ENCODE data around the gene GUCY1B1. TPM values are rescaled to one million over a fixed set of nuclear protein-coding genes. Genes with fewer than 3 reads are reported as not detected.
"Not testable (repeated sequence)": the region's sequence is repeated elsewhere in the genome, so short reads cannot be mapped to it uniquely, and the experiment has no call there.

GUCY1B1 gene
- total RNA-seq, 2 donors from 2014 or later = 0.33 to 2.3 TPM

GRCh38 chr4:155797581-155797980 lies 38.8 kb downstream of the GUCY1B1 start:
- H3K36me3 Mint-ChIP-seq; H3K9me3 Mint-ChIP-seq; H3K27me3 Mint-ChIP-seq; H3K4me1 Mint-ChIP-seq (ENCODE audit: low read depth in 2 of 2); ATAC-seq; H3K4me3 Mint-ChIP-seq; DNase-seq (ENCODE audit: low spot score); H3K27ac Mint-ChIP-seq: not testable (repeated sequence)

GRCh38 chr4:155799116-155799793 lies 40.4 kb downstream of the GUCY1B1 start:
- Mint-ChIP-seq H3K4me1 (ENCODE audit: low read depth in 2 of 2) (no peaks in the 10 kb centered on the region), H3K27ac (no peak overlapping the region), H3K36me3 (no peaks in the 10 kb centered on the region), H3K9me3 (no peaks in the 10 kb centered on the region), H3K27me3 (no peaks in the 10 kb centered on the region), H3K4me3 (no peak overlapping the region)
- no peak for DNase-seq (ENCODE audit: low spot score)
- no peak for ATAC-seq

- no peak overlapping the region for H3K27ac Mint-ChIP-seq
- no peaks in the 10 kb centered on the region for H3K27me3 Mint-ChIP-seq
- no peaks in the 10 kb centered on the region for H3K36me3 Mint-ChIP-seq
- DNase-seq (ENCODE audit: low spot score) = no peak
- no peak overlapping the region for H3K4me3 Mint-ChIP-seq
- no peaks in the 10 kb centered on the region for H3K9me3 Mint-ChIP-seq
- no peaks in the 10 kb centered on the region for H3K4me1 Mint-ChIP-seq (ENCODE audit: low read depth in 2 of 2)
- ATAC-seq = no peak
These were observed 40.9 kb downstream of the GUCY1B1 start for GRCh38 chr4:155799794-155800123.

GRCh38 chr4:155800685-155801343 lies 42.0 kb downstream of the GUCY1B1 start:
- DNase-seq (ENCODE audit: low spot score) (no peak), ATAC-seq (no peak)
- H3K27ac Mint-ChIP-seq = no peak overlapping the region
- no peaks in the 10 kb centered on the region for H3K36me3 Mint-ChIP-seq
- H3K27me3 Mint-ChIP-seq = no peaks in the 10 kb centered on the region
- H3K4me3 Mint-ChIP-seq = no peak overlapping the region
- no peaks in the 10 kb centered on the region for H3K4me1 Mint-ChIP-seq (ENCODE audit: low read depth in 2 of 2)
- no peaks in the 10 kb centered on the region for H3K9me3 Mint-ChIP-seq

GRCh38 chr4:155802190-155802959 lies 43.6 kb downstream of the GUCY1B1 start:
- Mint-ChIP-seq H3K27me3 (no peaks in the 10 kb centered on the region), H3K27ac (no peak overlapping the region), H3K4me1 (ENCODE audit: low read depth in 2 of 2) (no peaks in the 10 kb centered on the region), H3K9me3 (no peaks in the 10 kb centered on the region), H3K36me3 (no peaks in the 10 kb centered on the region), H3K4me3 (no peak overlapping the region)
- no peak for DNase-seq (ENCODE audit: low spot score)
- no peak for ATAC-seq

GRCh38 chr4:155805016-155805415 lies 46.2 kb downstream of the GUCY1B1 start:
- H3K4me1 Mint-ChIP-seq (ENCODE audit: low read depth in 2 of 2) = no peaks in the 10 kb centered on the region
- H3K9me3 Mint-ChIP-seq = no peaks in the 10 kb centered on the region
- H3K27ac Mint-ChIP-seq = no peak overlapping the region
- ATAC-seq = no peak
- H3K4me3 Mint-ChIP-seq = no peak overlapping the region
- no peaks in the 10 kb centered on the region for H3K27me3 Mint-ChIP-seq
- H3K36me3 Mint-ChIP-seq = no peaks in the 10 kb centered on the region
- DNase-seq (ENCODE audit: low spot score) = no peak

GRCh38 chr4:155807021-155807420 lies 48.2 kb downstream of the GUCY1B1 start:
- Mint-ChIP-seq H3K9me3 (no peaks in the 10 kb centered on the region), H3K36me3 (no peaks in the 10 kb centered on the region), H3K4me1 (ENCODE audit: low read depth in 2 of 2) (no peaks in the 10 kb centered on the region), H3K27me3 (no peaks in the 10 kb centered on the region), H3K4me3 (no peak overlapping the region), H3K27ac (no peak overlapping the region)
- DNase-seq (ENCODE audit: low spot score) (no peak), ATAC-seq (no peak)

- no peak for DNase-seq (ENCODE audit: low spot score)
- peak in 1 of 2 donors; percentile 60 for ATAC-seq
- Mint-ChIP-seq H3K4me3 (no peak overlapping the region), H3K36me3 (no peaks in the 10 kb centered on the region), H3K27ac (no peak overlapping the region), H3K4me1 (ENCODE audit: low read depth in 2 of 2) (no peaks in the 10 kb centered on the region), H3K27me3 (peaks cover 2 to 7% of the 10 kb centered on the region in 2 donors), H3K9me3 (no peaks in the 10 kb centered on the region)
These were observed 51.0 kb downstream of the GUCY1B1 start for GRCh38 chr4:155809835-155810234.

- DNase-seq (ENCODE audit: low spot score) (no peak), ATAC-seq (no peak)
- no peak overlapping the region for H3K4me3 Mint-ChIP-seq
- H3K27me3 Mint-ChIP-seq = peaks cover 5 to 13% of the 10 kb centered on the region in 2 donors
- no peaks in the 10 kb centered on the region for H3K4me1 Mint-ChIP-seq (ENCODE audit: low read depth in 2 of 2)
- no peaks in the 10 kb centered on the region for H3K9me3 Mint-ChIP-seq
- no peak overlapping the region for H3K27ac Mint-ChIP-seq
- no peaks in the 10 kb centered on the region for H3K36me3 Mint-ChIP-seq
These were observed 52.3 kb downstream of the GUCY1B1 start for GRCh38 chr4:155811083-155811482.

GRCh38 chr4:155818639-155819038 lies 59.8 kb downstream of the GUCY1B1 start:
- Mint-ChIP-seq H3K4me1 (ENCODE audit: low read depth in 2 of 2) (no peaks in the 10 kb centered on the region), H3K4me3 (no peak overlapping the region), H3K27me3 (peaks cover 12 to 13% of the 10 kb centered on the region in 2 donors), H3K36me3 (no peaks in the 10 kb centered on the region), H3K27ac (no peak overlapping the region), H3K9me3 (no peaks in the 10 kb centered on the region)
- no peak for DNase-seq (ENCODE audit: low spot score)
- no peak for ATAC-seq

- no peaks in the 10 kb centered on the region for H3K36me3 Mint-ChIP-seq
- H3K27ac Mint-ChIP-seq = no peak overlapping the region
- H3K4me3 Mint-ChIP-seq = no peak overlapping the region
- no peak for DNase-seq (ENCODE audit: low spot score)
- H3K4me1 Mint-ChIP-seq (ENCODE audit: low read depth in 2 of 2) = no peaks in the 10 kb centered on the region
- H3K27me3 Mint-ChIP-seq = peaks cover 9 to 10% of the 10 kb centered on the region in 2 donors
- H3K9me3 Mint-ChIP-seq = no peaks in the 10 kb centered on the region
- no peak for ATAC-seq
These were observed 60.2 kb downstream of the GUCY1B1 start for GRCh38 chr4:155819066-155819465.

GRCh38 chr4:155820887-155821518 lies 62.2 kb downstream of the GUCY1B1 start:
- peaks cover 7 to 11% of the 10 kb centered on the region in 2 donors for H3K27me3 Mint-ChIP-seq
- H3K36me3 Mint-ChIP-seq = no peaks in the 10 kb centered on the region
- H3K9me3 Mint-ChIP-seq = no peaks in the 10 kb centered on the region
- no peak for DNase-seq (ENCODE audit: low spot score)
- no peaks in the 10 kb centered on the region for H3K4me1 Mint-ChIP-seq (ENCODE audit: low read depth in 2 of 2)
- no peak overlapping the region for H3K4me3 Mint-ChIP-seq
- no peak for ATAC-seq
- no peak overlapping the region for H3K27ac Mint-ChIP-seq

GRCh38 chr4:155822572-155822971 lies 63.8 kb downstream of the GUCY1B1 start:
- H3K27me3 Mint-ChIP-seq = peaks cover 7 to 14% of the 10 kb centered on the region in 2 donors
- H3K36me3 Mint-ChIP-seq = no peaks in the 10 kb centered on the region
- H3K27ac Mint-ChIP-seq = no peak overlapping the region
- ATAC-seq = no peak
- no peak for DNase-seq (ENCODE audit: low spot score)
- no peaks in the 10 kb centered on the region for H3K4me1 Mint-ChIP-seq (ENCODE audit: low read depth in 2 of 2)
- no peaks in the 10 kb centered on the region for H3K9me3 Mint-ChIP-seq
- H3K4me3 Mint-ChIP-seq = no peak overlapping the region

GRCh38 chr4:155828628-155829027 lies 69.8 kb downstream of the GUCY1B1 start:
- DNase-seq (ENCODE audit: low spot score) = no peak
- Mint-ChIP-seq H3K9me3 (no peaks in the 10 kb centered on the region), H3K36me3 (no peaks in the 10 kb centered on the region), H3K4me1 (ENCODE audit: low read depth in 2 of 2) (no peaks in the 10 kb centered on the region), H3K27ac (no peak overlapping the region), H3K4me3 (no peak overlapping the region), H3K27me3 (peaks cover 12 to 14% of the 10 kb centered on the region in 2 donors)
- ATAC-seq = no peak
